GM23338 (cell line): ENCODE results near the gene RAPGEF5. TPM values are rescaled to one million over a fixed set of nuclear protein-coding genes. Genes with fewer than 3 reads are reported as not detected.

Experiments used
- ATAC-seq: fragments of 200-7000 bp; cut with Tn5 transposase; 3 replicates; pipeline ENCODE4 v1.9.1; 2020
- DNase-seq: peaks from one replicate; pipeline ENCODE4 v3.0.0-alpha.2; 2015; ENCODE audit warnings: low spot score
- H2AFZ ChIP-seq: fragments of 200-600 bp; sonication (generic); 2 replicates; pipeline ENCODE4 v1.8.0; 2016; ENCODE audit warnings: antibody characterized with exemption, mild to moderate bottlenecking, moderate library complexity
- H3F3A ChIP-seq: fragments of 200-600 bp; sonication (generic); replicated peaks from 2 replicates; pipeline ENCODE4 v1.8.0; 2017; ENCODE audit warnings: antibody characterized with exemption, mixed run types, low read depth
- H3K27ac ChIP-seq: fragments of 200-600 bp; sonication (generic); 2 replicates; pipeline ENCODE4 v1.6.1; 2016; ENCODE audit warnings: low read depth
- H3K27me3 ChIP-seq: fragments of 200-600 bp; sonication (generic); 2 replicates; pipeline ENCODE4 v1.8.0; 2016; ENCODE audit warnings: mild to moderate bottlenecking, mixed run types, moderate library complexity; ENCODE audit not compliant: insufficient read depth
- H3K36me3 ChIP-seq: fragments of 200-600 bp; sonication (generic); 2 replicates; pipeline ENCODE4 v1.8.0; 2016; ENCODE audit warnings: mild to moderate bottlenecking; ENCODE audit not compliant: insufficient read depth
- H3K4me1 ChIP-seq: fragments of 200-600 bp; sonication (generic); 2 replicates; pipeline ENCODE4 v1.8.0; 2016; ENCODE audit warnings: mild to moderate bottlenecking, moderate library complexity; ENCODE audit not compliant: insufficient read depth
- H3K4me2 ChIP-seq: fragments of 200-600 bp; sonication (generic); 2 replicates; pipeline ENCODE4 v1.7.1; 2017; ENCODE audit warnings: mixed run types
- H3K4me3 ChIP-seq: fragments of 200-600 bp; sonication (generic); 2 replicates; pipeline ENCODE4 v1.6.1; 2016; ENCODE audit warnings: mixed run types
- H3K79me2 ChIP-seq: fragments of 200-600 bp; sonication (generic); replicated peaks from 2 replicates; pipeline ENCODE4 v1.8.0; 2017; ENCODE audit warnings: mild to moderate bottlenecking; ENCODE audit not compliant: insufficient read depth
- H3K9me2 ChIP-seq: fragments of 200-600 bp; sonication (generic); 2 replicates; pipeline ENCODE4 v1.8.0; 2017; ENCODE audit not compliant: insufficient read depth
- H4K20me1 ChIP-seq: fragments of 200-600 bp; sonication (generic); replicated peaks from 2 replicates; pipeline ENCODE4 v1.8.0; 2017; ENCODE audit warnings: mild to moderate bottlenecking; ENCODE audit not compliant: insufficient read depth
- H3K27ac Mint-ChIP-seq: 2 replicates; pipeline ENCODE4 v1.8.0; 2020; ENCODE audit warnings: inconsistent platforms, mild to moderate bottlenecking, moderate library complexity, mixed read lengths
- H3K27me3 Mint-ChIP-seq: 3 replicates; pipeline ENCODE4 v1.8.0; 2022; ENCODE audit warnings: low read depth, mild to moderate bottlenecking, moderate library complexity, mixed read lengths, inconsistent platforms; ENCODE audit not compliant: insufficient read depth, poor library complexity
- H3K36me3 Mint-ChIP-seq: 3 replicates; pipeline ENCODE4 v1.8.0; 2021; ENCODE audit warnings: low read depth, mild to moderate bottlenecking, inconsistent platforms, moderate library complexity, mixed read lengths
- H3K4me1 Mint-ChIP-seq: 3 replicates; pipeline ENCODE4 v1.8.0; 2020; ENCODE audit warnings: mild to moderate bottlenecking, inconsistent platforms, mixed read lengths
- H3K4me3 Mint-ChIP-seq: 3 replicates; pipeline ENCODE4 v1.8.0; 2021; ENCODE audit warnings: moderate library complexity, mild to moderate bottlenecking, inconsistent platforms, mixed read lengths
- H3K9me3 Mint-ChIP-seq: 3 replicates; pipeline ENCODE4 v1.8.0; 2020; ENCODE audit warnings: moderate library complexity, mild to moderate bottlenecking, inconsistent platforms, mixed read lengths
- CREB1 ChIP-seq: fragments of 250-450 bp; sonication (Bioruptor Pico); IDR thresholded peaks from 2 replicates; pipeline ENCODE4 v1.5.0; 2020; ENCODE audit warnings: low read depth, mild to moderate bottlenecking, moderate library complexity
- EZH2 ChIP-seq: fragments of 200-600 bp; sonication (generic); IDR thresholded peaks from one replicate; pipeline ENCODE4 v1.8.0; 2017; ENCODE audit warnings: antibody characterized with exemption, mild to moderate bottlenecking, low read depth; ENCODE audit not compliant: unreplicated experiment
- EZH2phosphoT487 ChIP-seq: fragments of 200-600 bp; sonication (generic); IDR thresholded peaks from one replicate; pipeline ENCODE4 v1.8.1; 2018; ENCODE audit warnings: antibody characterized with exemption; ENCODE audit not compliant: unreplicated experiment
- JUNB ChIP-seq: IDR thresholded peaks from one replicate; pipeline ENCODE4 v1.6.1; 2016; ENCODE audit warnings: antibody characterized with exemption; ENCODE audit not compliant: unreplicated experiment
- NANOG ChIP-seq: IDR thresholded peaks from 2 replicates; pipeline ENCODE4 v1.6.1; 2016; ENCODE audit warnings: antibody characterized with exemption, borderline replicate concordance
- POLR2AphosphoS5 ChIP-seq: IDR thresholded peaks from 2 replicates; pipeline ENCODE4 v1.6.1; 2016; ENCODE audit warnings: antibody characterized with exemption, low read depth
- STAT1 ChIP-seq: IDR thresholded peaks from one replicate; pipeline ENCODE4 v1.6.1; 2016; ENCODE audit warnings: antibody characterized with exemption; ENCODE audit not compliant: unreplicated experiment
- ZNF114 ChIP-seq: fragments of 250-450 bp; sonication (Bioruptor Pico); IDR thresholded peaks from 2 replicates; pipeline ENCODE4 v1.5.0; 2020; ENCODE audit warnings: mild to moderate bottlenecking, moderate library complexity
- ZNF331 ChIP-seq: fragments of 250-450 bp; sonication (Bioruptor Pico); IDR thresholded peaks from 2 replicates; pipeline ENCODE4 v1.5.0; 2020; ENCODE audit warnings: low read depth, mild to moderate bottlenecking, moderate library complexity
- polyA plus RNA-seq: library from polyadenylated mRNA; unstranded; fragments of >200 nt; fragmentation: Nextera tagmentation; extraction: Ambion mirVana; gene quantifications from 2 replicates; pipeline ENCODE4 v1.2.1, GENCODE V29; 2016
- total RNA-seq: library from RNA; depleted of rRNA; stranded (reverse); fragments of >200 nt; shearing (Covaris generic); gene quantifications from 2 replicates; pipeline ENCODE4 v1.2.3, GENCODE V29; 2014
- TF ChIP-seq, protein P1 (sequence below): IDR thresholded peaks from 2 replicates; pipeline ENCODE4 v1.6.1; 2016; ENCODE audit warnings: antibody characterized with exemption
- TF ChIP-seq, protein P2 (sequence below): fragments of 250-450 bp; sonication (Bioruptor Pico); IDR thresholded peaks from 2 replicates; pipeline ENCODE4 v1.5.0; 2020; ENCODE audit warnings: mild to moderate bottlenecking, moderate library complexity
- TF ChIP-seq, protein P3 (sequence below), 2 experiments: fragments of 200-600 bp in 1 of 2; sonication (generic) in 1 of 2; conservative IDR thresholded peaks; 2 replicates each; pipeline versions ENCODE4 v1.5.1 to v1.6.1; 2016 to 2017; ENCODE audit warnings: antibody characterized with exemption in 2 of 2, low read depth in 2 of 2, mild to moderate bottlenecking in 2 of 2, moderate library complexity in 1 of 2
- TF ChIP-seq, protein P4 (sequence below): IDR thresholded peaks from one replicate; pipeline ENCODE4 v1.6.1; 2018; ENCODE audit warnings: antibody characterized with exemption; ENCODE audit not compliant: unreplicated experiment

The RAPGEF5 gene
- total and polyA plus RNA-seq, 2 experiments from 2014 or later, result 6.3 to 13.1 TPM

DNA sequence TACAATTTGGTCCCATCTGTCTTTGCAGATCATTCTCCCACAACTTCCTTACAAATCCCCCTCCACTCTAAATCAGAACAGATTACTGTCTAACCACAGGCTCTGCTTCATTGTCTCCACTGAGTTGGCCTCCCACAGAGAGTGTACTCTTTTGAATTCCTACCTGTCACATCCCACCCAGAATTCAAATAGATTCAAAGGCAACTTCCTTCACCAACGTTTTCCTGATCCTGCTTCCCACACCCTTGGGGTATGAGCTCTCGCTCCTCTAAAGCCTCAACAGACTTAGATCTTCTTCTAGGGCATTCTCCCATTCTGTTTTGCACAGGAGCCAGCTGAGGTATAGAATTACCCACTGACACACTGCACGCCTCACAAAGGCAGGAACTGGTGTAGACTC is 213.5 kb downstream of the RAPGEF5 start:
- H3K36me3 Mint-ChIP-seq, result peaks cover 40% of the 10 kb centered on the region
- Histone ChIP-seq H3K9me2 (no peaks in the 10 kb centered on the region; the same call in 1 of the 2 replicates), H3K4me2 (no peak overlapping the region), H3K27me3 (no peaks in the 10 kb centered on the region), H4K20me1 (no peaks in the 10 kb centered on the region), H2AFZ (no peak overlapping the region), H3K4me3 (no peak overlapping the region), H3K27ac (no peak overlapping the region), H3K36me3 (no peaks in the 10 kb centered on the region), H3K4me1 (peaks cover 19% of the 10 kb centered on the region), H3F3A (no peaks in the 10 kb centered on the region), H3K79me2 (no peaks in the 10 kb centered on the region)
- TF ChIP-seq, protein P1, sequence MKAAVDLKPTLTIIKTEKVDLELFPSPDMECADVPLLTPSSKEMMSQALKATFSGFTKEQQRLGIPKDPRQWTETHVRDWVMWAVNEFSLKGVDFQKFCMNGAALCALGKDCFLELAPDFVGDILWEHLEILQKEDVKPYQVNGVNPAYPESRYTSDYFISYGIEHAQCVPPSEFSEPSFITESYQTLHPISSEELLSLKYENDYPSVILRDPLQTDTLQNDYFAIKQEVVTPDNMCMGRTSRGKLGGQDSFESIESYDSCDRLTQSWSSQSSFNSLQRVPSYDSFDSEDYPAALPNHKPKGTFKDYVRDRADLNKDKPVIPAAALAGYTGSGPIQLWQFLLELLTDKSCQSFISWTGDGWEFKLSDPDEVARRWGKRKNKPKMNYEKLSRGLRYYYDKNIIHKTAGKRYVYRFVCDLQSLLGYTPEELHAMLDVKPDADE, result no peak
- TF ChIP-seq EZH2 (no peak), JUNB (no peak), STAT1 (no peak), EZH2phosphoT487 (no peak), CREB1 (no peak), ZNF114 (CRISPR knock-in tag) (no peak), ZNF331 (no peak), NANOG (no peak), POLR2AphosphoS5 (no peak)
- TF ChIP-seq, protein P2, sequence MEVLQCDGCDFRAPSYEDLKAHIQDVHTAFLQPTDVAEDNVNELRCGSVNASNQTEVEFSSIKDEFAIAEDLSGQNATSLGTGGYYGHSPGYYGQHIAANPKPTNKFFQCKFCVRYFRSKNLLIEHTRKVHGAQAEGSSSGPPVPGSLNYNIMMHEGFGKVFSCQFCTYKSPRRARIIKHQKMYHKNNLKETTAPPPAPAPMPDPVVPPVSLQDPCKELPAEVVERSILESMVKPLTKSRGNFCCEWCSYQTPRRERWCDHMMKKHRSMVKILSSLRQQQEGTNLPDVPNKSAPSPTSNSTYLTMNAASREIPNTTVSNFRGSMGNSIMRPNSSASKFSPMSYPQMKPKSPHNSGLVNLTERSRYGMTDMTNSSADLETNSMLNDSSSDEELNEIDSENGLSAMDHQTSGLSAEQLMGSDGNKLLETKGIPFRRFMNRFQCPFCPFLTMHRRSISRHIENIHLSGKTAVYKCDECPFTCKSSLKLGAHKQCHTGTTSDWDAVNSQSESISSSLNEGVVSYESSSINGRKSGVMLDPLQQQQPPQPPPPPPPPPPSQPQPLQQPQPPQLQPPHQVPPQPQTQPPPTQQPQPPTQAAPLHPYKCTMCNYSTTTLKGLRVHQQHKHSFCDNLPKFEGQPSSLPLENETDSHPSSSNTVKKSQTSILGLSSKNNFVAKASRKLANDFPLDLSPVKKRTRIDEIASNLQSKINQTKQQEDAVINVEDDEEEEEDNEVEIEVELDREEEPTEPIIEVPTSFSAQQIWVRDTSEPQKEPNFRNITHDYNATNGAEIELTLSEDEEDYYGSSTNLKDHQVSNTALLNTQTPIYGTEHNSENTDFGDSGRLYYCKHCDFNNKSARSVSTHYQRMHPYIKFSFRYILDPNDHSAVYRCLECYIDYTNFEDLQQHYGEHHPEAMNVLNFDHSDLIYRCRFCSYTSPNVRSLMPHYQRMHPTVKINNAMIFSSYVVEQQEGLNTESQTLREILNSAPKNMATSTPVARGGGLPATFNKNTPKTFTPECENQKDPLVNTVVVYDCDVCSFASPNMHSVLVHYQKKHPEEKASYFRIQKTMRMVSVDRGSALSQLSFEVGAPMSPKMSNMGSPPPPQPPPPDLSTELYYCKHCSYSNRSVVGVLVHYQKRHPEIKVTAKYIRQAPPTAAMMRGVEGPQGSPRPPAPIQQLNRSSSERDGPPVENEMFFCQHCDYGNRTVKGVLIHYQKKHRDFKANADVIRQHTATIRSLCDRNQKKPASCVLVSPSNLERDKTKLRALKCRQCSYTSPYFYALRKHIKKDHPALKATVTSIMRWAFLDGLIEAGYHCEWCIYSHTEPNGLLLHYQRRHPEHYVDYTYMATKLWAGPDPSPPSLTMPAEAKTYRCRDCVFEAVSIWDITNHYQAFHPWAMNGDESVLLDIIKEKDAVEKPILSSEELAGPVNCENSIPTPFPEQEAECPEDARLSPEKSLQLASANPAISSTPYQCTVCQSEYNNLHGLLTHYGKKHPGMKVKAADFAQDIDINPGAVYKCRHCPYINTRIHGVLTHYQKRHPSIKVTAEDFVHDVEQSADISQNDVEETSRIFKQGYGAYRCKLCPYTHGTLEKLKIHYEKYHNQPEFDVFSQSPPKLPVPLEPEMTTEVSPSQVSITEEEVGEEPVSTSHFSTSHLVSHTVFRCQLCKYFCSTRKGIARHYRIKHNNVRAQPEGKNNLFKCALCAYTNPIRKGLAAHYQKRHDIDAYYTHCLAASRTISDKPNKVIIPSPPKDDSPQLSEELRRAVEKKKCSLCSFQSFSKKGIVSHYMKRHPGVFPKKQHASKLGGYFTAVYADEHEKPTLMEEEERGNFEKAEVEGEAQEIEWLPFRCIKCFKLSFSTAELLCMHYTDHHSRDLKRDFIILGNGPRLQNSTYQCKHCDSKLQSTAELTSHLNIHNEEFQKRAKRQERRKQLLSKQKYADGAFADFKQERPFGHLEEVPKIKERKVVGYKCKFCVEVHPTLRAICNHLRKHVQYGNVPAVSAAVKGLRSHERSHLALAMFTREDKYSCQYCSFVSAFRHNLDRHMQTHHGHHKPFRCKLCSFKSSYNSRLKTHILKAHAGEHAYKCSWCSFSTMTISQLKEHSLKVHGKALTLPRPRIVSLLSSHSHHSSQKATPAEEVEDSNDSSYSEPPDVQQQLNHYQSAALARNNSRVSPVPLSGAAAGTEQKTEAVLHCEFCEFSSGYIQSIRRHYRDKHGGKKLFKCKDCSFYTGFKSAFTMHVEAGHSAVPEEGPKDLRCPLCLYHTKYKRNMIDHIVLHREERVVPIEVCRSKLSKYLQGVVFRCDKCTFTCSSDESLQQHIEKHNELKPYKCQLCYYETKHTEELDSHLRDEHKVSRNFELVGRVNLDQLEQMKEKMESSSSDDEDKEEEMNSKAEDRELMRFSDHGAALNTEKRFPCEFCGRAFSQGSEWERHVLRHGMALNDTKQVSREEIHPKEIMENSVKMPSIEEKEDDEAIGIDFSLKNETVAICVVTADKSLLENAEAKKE (CRISPR knock-in tag), result no peak
- TF ChIP-seq, protein P3, sequence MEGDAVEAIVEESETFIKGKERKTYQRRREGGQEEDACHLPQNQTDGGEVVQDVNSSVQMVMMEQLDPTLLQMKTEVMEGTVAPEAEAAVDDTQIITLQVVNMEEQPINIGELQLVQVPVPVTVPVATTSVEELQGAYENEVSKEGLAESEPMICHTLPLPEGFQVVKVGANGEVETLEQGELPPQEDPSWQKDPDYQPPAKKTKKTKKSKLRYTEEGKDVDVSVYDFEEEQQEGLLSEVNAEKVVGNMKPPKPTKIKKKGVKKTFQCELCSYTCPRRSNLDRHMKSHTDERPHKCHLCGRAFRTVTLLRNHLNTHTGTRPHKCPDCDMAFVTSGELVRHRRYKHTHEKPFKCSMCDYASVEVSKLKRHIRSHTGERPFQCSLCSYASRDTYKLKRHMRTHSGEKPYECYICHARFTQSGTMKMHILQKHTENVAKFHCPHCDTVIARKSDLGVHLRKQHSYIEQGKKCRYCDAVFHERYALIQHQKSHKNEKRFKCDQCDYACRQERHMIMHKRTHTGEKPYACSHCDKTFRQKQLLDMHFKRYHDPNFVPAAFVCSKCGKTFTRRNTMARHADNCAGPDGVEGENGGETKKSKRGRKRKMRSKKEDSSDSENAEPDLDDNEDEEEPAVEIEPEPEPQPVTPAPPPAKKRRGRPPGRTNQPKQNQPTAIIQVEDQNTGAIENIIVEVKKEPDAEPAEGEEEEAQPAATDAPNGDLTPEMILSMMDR (conservative IDR thresholded peaks at IDR 0.05; ENCODE audit: low read depth in 2 of 2), result no peak
- TF ChIP-seq, protein P4, sequence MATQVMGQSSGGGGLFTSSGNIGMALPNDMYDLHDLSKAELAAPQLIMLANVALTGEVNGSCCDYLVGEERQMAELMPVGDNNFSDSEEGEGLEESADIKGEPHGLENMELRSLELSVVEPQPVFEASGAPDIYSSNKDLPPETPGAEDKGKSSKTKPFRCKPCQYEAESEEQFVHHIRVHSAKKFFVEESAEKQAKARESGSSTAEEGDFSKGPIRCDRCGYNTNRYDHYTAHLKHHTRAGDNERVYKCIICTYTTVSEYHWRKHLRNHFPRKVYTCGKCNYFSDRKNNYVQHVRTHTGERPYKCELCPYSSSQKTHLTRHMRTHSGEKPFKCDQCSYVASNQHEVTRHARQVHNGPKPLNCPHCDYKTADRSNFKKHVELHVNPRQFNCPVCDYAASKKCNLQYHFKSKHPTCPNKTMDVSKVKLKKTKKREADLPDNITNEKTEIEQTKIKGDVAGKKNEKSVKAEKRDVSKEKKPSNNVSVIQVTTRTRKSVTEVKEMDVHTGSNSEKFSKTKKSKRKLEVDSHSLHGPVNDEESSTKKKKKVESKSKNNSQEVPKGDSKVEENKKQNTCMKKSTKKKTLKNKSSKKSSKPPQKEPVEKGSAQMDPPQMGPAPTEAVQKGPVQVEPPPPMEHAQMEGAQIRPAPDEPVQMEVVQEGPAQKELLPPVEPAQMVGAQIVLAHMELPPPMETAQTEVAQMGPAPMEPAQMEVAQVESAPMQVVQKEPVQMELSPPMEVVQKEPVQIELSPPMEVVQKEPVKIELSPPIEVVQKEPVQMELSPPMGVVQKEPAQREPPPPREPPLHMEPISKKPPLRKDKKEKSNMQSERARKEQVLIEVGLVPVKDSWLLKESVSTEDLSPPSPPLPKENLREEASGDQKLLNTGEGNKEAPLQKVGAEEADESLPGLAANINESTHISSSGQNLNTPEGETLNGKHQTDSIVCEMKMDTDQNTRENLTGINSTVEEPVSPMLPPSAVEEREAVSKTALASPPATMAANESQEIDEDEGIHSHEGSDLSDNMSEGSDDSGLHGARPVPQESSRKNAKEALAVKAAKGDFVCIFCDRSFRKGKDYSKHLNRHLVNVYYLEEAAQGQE, result no peak
- peaks cover 40% of the 10 kb centered on the region for H3K4me1 Mint-ChIP-seq
- peak overlapping the region; percentile 41 for H3K27ac Mint-ChIP-seq
- DNase-seq, result no peak
- H3K9me3 Mint-ChIP-seq, result no peaks in the 10 kb centered on the region
- no peak for ATAC-seq
- no peaks in the 10 kb centered on the region for H3K27me3 Mint-ChIP-seq
- no peak overlapping the region for H3K4me3 Mint-ChIP-seq
